GM15510 (cell line): ENCODE data around the gene FAM20C.

Source experiments
- POLR2A ChIP-seq: IDR thresholded peaks from 3 replicates; pipeline ENCODE4 v1.6.1; 2011; ENCODE audit warnings: borderline replicate concordance; ENCODE audit not compliant: insufficient read length; ENCODE audit errors: extremely low read depth

The FAM20C gene

DNA sequence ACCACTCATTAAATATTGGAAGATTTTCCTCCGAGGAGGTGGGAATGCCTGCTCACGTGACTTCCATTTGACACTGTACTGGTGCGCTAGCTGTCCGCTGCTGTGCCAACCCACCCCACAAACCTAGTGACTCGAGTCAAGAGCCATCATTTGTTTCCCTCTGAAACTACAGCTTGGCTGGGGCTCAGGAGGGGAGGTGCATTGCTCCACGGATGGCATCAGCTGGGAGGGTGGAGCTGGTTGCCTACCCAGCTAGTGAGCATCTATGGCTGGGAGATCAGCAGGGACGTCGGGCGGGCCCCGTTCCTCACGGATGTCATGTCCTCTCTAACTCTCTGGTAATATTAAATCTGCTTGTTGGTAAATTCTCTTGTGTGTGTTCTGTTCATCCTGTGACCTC lies 88.1 kb downstream of the FAM20C start:
- no peak for TF ChIP-seq POLR2A

DNA sequence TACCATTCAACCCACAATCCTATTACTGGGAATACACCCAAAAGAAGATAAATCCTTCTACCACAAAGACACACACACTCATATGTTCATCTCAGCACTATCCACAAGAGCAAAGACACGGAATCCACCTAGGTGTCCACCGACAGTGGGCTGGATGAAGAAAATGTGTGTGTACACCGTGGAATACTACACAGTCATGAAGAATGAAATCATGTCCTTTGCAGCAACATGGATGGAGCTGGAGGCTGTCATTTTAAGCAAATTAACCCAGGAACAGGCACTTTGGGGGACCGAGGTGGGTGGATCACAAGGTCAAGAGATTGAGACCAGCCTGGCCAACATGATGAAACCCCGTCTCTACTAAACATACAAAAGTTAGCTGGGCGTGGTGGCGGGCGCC lies 89.3 kb downstream of the FAM20C start:
- no peak for TF ChIP-seq POLR2A

DNA sequence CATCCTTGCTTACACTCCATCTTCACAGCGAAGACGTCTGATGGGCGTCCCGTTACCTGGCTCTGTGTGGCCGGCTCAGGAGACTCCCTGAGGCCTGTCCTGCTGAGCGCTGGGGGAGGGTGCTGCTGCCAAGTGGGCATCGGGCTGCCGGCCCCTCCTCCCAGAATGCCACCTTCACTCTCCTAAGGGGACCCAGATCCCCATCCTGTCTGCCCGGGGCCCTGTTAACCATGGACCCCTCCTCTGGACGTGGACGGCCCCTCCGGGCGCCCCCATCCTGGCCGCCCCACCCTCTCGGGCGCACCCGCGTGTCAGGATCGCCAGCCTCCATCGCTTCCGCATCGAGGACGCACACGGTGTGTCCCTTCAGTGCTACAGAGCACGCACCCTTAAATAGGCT lies 90.2 kb downstream of the FAM20C start:
- TF ChIP-seq POLR2A = no peak

DNA sequence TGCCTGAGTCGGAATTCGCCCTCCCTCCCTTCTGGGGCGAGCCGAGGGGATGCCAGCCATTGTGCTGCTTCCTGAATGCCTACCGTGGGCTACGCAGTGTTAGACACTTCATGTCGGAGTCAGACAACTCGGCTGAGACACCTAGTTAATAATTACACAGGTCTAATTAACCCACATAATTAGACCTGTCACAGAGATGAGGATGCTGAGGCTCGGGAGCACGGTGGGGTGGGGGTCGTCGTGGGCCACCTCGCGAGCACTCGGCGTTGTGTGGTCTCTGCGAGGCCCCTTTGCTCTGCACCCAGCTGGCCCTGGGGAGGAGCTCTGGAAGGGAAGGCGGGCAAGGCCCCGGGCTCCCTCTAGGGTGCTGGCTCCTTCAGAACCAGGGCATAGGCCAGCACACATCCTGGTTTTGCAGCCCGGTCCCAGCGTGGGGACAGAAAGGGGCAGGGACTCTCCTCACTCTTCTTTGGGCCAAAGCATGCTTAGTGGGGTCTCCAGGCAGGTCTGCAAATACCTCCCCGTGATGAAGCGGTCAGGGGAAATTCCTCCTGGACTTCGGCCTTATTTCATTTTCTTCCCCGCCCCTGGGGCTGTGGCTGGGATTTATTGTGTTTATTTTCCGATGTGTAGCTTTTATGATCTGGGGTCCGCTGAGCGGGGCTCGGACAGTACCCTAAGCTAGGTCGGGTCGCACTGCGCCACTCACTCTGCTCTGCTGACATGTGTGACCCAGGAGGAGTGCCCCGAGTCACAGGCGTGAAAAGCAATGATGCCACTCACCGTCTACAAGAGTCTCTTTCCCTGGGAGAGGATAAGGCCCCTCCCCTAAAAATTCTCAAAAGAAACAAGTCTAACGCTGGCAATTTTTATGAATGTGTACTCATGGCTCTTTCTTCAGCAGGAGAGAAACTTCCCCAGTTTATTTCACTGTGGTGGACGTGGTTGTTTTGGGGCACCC lies 92.7 kb downstream of the FAM20C start:
- TF ChIP-seq POLR2A = no peak

DNA sequence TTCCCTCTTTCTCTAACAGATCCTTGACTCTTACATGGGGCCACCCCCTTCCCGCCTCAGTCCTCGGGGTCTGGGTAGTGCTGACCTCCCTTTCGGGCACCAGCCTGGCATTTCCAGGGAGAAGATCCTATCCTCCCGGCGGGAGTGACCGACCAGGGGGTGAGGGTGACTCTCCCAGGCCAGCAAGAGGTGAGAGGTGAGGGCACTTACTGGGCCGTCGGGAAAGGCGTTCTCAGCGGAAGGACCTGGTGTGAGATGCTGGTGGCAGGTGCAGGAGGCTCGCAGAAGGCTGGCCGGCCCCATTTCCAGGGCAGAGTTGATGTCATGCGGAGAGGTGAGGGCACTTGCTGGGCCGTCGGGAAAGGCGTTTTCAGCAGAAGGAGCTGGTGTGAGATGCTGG lies 93.4 kb downstream of the FAM20C start:
- TF ChIP-seq POLR2A = no peak

DNA sequence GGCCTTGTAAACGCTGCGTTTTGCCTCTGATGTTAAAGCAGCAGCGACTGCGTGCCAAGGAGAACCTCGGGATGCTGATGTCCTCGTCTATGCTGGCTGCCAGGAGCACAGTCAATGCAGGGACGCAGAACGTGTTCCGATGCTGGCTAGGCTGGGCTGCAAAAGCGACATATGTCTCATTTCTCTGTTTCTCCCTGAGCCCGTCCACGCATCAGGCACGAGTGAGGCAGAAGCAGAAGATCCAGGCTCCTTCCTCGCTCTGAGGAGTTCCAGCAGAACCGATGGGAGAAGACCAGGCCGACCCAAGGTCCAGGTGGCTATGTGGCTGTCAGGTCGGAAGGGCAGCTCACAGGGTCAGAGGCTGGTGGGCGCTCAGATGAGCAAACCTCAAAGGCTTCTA lies 93.9 kb downstream of the FAM20C start:
- TF ChIP-seq POLR2A = no peak

DNA sequence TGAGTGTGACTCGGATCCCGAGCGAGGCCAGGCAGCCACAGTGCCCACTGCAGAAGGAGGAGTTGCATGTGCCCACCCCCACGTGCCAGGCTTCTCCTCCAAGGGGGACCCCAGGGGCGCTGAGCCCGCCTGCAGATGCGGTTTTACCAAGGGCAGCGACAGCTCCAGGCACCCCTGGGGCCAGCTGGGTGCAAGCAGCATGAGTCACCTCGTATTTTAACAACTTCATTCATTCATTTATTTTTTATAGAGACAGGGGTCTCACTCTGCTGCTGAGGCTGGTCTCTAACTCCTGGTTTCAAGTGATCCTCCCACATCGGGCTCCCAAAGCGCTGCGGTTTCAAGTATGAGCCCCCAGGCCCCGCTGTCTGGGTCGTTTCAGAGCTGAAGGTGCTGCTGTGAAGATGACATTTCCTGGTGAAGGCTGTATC lies 96.3 kb downstream of the FAM20C start:
- no peak for TF ChIP-seq POLR2A

DNA sequence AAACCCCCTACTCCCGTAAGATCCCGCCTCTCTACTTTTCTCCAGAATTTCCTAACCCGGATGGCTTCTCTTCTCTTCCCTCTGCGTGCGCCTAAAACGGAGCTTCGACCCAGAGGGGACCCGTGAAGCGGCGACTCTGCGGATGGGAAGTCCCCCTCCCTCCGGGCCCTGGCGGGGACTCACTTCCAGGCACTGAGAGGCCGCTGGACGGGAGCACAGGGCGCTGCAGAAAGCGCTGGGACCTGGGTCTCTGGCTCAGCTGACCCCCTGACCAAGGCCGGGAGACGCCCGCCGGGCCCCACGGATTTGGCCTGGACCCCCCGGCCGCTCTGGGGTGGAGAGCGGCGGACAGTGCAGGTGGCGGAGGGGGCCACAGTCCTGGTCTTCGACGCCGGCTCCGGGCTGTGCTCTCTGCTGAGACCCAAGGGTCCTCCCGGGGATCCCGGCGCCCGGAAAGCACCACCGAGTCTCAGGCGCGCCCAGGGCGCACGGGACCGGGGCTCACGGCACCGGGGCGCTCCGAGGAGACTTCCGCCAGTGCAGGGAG lies 96.9 kb downstream of the FAM20C start:
- no peak for TF ChIP-seq POLR2A

DNA sequence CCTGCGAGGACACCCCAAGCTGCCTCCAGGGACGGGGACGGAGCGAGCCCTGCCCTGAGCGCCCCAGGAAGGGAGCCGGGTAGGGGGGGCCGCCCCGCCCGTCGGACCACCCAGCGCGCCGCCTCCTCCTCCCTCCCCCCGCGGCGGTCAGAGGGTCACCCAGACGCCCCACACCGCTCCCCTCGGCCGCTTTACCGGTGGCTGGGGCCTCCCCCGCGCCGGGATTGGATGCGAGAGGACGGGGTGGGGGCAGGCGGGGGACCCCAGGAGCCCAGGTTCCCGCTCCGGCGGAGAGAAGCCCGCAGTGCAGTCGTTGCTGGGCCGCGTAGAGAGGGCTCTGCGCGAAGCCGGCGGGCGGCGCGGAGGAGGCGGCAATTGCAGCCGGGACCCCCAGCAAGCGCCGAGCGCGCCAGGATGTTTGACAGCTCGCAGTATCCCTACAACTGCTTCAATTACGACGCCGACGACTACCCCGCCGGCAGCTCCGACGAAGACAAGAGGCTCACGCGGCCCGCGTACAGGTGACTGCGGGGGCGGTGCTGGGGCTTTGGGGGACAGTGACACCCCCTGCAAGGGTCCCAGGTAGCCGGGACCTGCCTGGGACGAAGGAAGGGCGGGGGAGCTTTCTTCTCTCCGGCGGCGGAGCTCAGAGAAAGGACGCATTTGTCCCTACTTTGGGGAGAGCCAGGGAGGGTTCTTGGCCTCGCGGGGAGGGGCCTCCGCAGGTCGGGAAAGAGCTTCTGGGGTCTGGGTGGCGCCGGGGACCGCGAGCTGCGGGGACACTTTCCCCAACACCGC lies 97.6 kb downstream of the FAM20C start, which contains the start of gene FOXL3:
Gene FOXL3, plus strand, starts transcription at position 415 of the 798 bp plus-strand sequence. Its CDS starts 0 bp downstream, at position 415.
- TF ChIP-seq POLR2A = no peak

DNA sequence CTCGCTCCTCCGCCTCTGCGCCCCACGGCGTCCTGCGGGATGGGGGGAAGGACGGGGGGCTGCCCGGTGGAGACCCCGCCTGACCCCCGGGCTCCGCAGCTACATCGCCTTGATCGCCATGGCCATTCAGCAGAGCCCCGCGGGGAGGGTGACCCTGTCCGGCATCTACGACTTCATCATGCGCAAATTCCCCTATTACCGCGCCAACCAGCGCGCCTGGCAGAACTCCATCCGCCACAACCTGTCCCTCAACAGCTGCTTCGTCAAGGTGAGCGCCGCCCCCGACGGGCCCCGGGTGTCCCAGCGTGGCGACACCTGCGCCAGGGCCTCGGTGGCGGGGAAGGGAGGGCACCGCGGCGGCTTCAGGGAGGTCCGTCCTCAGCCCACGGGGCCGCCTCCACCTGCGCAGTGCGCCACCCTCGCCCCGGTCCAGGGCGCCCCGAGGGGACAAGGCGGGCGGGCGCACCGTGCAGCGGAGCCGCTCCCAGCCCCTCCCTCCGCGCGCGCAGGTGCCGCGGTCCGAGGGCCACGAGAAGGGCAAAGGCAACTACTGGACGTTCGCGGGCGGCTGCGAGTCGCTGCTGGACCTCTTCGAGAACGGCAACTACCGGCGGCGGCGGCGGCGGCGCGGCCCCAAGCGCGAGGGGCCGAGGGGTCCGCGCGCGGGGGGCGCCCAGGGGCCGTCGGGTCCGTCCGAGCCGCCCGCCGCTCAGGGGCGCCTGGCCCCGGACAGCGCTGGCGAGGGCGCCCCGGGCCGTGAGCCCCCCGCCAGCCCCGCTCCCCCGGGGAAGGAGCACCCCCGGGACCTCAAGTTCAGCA lies 98.4 kb downstream of the FAM20C start:
- TF ChIP-seq POLR2A = no peak

DNA sequence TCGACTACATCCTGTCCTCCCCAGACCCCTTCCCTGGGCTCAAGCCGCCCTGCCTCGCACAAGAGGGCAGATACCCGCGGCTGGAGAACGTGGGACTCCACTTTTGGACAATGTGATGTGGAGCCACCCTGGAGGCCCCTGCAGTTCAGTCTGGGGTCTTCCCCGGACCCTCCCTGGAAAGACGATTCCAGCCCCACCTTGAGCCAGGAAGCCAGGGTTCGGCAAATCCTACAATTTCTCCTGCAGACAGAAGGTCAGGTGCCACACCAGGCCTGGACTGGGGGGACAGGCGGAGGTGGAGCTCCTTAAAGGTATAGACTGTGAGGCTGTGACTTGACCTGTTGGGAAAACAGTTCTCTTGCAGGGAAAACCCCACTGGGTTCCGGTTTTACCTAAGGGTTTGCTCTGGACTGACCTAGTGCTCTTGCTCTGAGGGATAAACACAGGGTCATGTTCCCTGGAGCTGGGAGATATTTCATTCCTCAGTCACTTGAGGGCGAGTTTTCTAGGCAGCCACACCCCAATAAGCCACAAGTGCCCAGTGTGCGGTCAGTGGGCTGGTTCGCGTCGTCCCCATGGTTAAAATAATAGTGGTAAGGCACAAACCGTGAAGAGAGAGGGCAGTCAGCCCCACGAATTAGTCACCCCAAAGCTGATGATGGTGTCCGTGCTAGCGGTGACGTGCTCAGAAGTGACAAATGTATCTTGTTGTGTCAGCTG lies 99.2 kb downstream of the FAM20C start:
- no peak for TF ChIP-seq POLR2A

DNA sequence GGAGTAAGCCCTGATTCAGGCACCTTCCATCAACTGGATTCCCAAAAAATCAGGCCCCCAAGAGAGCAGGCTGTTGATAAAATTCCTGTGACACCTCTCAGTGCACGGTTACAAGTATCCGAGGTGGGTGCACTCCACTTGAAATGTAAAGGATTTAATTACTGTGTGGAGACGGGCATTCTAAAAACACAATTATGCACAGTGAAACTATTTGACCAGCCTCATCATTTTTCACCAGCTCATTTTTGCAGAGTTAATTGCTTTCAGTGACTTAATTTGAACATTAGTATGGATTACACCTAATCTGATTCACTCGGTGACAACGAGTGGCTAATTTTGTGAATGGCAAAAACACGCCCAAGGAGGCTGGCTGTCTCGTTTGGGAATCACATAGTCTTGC lies 99.9 kb downstream of the FAM20C start:
- TF ChIP-seq POLR2A = no peak

DNA sequence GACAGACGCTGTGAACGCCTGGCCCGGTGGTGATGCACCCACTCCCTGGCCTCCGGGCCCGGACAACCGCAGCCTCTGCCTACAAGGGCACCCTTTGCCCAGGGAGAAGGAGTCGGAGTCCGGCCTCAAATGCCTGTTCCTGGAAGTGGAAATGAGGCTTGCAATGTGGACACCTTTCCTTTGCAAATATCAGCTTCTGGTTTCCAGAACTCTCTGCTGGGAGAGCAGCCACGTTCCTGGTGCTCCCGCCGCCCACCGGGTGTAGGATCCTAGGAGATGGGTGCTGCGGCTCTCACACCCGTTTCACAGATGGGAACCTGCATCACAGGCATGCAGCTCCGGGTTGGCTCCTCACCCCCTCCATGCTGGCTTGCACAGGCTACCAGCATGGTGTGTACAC lies 100.5 kb downstream of the FAM20C start:
- no peak for TF ChIP-seq POLR2A
